ENCODE data around the gene PTPRD.

The PTPRD gene

DNA sequence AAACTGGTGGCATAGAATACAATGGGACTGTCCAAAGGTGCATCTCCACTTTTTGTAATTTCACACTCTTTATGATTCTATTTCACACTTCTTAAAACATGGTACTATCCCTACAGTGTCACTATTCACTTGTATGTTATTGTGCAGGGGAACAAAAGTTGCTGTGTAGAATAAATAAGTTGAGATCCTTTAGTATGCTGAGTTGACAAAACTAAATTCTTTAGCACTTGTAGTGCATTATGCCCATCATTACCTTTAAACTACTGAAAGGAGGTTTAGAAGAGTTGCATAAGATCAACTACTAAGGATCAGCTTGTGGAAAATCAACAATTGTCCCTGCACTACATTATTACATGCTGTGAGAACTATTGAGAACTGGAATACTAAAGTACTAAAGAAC is 1380.9 kb downstream of the PTPRD start:
- no peak for DNase-seq

DNA sequence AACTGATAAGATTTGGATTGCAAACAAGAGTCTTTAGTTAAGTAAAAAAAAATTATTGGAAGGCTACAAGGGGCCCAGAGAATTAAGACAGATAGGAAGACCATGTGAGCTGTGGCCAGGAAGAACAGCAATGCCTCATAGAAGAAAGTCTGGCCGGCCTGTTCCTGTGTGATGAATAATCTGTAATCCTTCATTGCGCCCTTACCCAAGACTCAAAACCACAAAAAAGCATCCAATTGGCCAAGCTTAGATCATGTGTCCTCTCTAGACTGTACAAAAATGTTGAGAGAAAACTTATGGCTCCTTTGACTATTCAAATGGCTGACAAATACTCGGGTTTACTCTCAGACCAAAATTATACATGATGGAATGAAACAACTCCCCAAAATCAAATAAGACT is 1383.5 kb downstream of the PTPRD start:
- DNase-seq, result no peak

DNA sequence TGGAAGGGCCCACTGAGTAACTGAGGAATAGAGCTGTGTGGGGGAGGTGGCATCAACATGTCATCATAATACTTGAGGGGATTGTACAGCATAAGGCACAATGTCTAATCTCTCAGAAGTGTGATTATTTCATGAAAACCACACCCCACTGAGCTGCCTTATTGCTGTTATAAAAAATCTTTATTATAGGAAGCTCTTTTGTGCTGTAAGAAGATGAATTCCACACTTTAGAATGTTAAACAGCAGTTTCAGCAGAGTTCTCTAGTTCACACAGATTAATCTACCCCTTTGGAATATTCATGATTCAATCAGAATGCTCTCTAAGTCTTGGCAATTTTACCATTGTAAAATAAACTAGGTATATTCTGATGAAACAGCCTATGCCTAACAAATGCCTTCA is 1389.6 kb downstream of the PTPRD start:
- DNase-seq, result no peak

DNA sequence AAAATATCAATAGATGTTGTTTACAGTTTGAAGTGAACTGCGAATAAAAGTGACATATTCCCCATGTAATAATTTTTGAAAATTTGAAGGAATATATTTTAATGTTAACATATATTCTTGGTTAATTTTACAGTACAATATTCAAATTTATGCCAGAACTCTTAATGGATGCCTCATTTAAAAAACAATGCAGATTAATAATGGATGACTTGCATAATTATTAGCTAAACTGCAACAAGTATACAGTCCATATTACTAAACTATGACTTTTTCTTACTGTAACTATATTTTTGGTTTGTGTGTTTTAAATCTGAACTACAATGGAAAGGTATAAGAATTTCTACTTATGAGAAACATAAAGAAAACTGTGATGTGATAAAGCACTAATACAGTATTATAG is 1390.1 kb downstream of the PTPRD start:
- DNase-seq, result no peak

DNA sequence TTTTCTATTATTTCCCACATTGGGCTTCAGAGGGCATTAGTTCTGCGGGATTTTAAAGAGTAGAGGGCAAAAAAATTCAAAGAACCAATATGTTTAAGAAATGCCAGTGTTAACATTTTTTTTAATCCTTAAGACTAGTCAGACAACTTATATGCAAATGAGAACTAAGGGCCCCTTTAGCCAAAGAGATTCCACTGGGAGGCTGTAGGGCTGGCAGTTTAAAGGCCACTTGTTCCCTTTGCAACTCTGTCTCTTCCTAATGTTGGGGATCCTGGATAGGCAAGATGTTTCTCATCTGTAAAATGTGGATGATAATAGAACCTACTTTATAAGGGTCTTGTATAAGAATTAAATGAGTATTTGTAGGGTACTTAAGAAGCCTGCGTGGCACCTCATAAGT is 1395.9 kb downstream of the PTPRD start:
- no peak for DNase-seq

DNA sequence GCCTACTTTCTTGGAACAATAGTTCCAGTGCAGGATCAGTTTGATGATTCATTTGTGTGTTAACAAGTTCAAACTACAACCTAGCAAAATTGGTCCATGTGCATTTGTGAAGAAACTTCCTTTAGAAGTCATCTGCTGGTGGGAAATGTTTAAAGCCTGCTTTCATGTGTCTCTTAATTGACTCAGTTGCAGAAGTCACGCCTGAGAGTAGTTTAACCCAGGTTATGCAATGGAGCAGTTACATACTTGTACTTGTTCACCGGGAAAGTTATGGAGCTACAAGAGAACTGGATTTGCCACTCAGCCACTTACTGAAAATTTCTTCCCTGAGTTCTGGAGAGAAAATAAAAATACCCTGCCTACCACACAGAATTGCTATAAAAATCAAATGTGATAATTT is 1397.8 kb downstream of the PTPRD start:
- DNase-seq, result no peak

DNA sequence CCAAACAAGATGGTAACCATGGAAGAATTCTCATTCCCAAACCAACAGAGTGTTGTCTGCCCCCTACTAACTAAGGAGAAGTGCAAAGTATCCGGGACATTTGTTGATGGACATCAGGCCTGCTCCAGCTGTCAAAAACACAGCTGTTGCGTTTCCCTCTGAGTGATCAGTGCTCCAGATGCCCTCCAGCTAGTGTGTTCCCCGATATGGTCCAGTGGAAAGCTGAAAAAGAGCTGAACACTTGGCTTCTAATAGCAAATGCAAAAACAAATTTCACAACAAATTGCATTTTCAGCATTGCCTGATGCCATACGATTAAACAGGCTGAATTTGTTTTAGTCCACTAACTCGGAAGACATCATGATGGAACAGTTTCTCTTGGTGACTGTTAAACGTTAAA is 1398.7 kb downstream of the PTPRD start:
- no peak for DNase-seq

DNA sequence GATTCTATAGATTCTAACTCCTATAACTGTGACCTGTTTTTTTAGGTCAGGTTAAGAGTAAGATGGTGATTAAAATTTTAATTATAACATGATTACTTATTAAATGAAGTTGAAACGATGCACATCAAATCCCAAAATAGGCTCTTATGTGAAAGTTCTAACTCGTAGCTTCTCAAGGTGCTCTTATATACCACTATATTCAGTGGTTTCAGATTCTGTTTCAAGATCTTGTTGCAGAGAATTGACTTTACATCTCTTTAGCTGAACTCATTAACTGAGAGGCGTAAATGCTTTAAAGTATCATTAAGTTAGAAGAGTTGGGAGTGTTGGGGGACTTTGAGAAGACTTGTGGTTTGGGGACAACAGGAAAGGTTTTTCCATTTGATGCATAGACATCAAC is 1399.8 kb downstream of the PTPRD start:
- no peak for DNase-seq

DNA sequence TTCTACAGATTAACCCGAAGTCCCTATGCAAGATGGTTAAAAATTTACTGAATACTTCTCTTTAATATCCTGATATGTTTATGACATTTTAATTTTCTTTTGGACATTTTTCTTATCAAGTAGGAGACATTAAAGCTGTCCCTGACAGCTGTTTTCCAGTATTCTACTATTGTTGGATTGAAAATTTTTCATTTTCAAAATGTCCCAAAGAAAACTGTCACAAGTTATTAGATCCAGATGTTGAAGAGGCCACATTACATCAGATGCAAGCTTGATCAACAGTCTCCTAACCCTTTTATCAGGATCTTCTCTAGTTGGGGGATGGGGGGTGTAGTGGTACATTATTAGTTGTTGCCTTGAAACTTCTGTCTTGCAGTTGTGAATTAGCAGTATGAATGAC is 1410.5 kb downstream of the PTPRD start:
- no peak for DNase-seq

DNA sequence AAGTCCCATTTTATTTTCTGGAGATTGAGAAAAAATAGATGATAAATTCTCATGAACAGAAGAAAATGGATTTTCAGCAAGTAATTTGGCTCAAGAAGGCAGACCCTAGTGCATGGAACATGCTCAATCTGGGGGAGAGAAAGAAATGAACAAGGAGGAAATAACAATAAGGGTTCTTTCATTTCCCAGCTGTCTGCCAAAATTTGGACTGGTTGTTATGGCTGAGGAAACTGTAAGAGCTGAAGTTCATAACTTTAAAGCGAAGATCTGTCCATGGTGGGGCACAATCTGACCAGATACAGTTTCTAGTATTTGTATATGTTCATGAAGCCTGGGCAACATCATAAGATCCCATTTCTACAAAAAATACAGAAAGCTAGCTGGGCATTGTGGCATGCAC is 1426.7 kb downstream of the PTPRD start:
- DNase-seq, result no peak

DNA sequence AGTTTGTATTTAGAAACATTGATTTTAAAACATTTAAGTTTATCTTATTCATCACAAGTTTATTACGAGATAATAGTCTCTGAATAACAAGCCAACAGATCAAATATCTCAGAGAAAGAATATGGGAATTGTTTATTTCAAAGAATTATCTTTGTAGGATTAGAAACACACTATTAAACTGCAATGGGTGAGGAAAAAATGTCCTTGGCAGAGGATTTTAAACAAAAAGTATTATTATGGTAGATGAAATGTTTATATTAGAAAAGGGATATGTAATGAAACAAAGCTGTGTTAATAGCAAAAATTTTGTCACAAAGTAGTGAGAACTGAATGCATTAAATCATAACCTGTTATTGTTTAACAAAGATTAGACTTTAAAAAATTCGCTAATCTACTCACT is 1430.4 kb downstream of the PTPRD start:
- no peak for DNase-seq

DNA sequence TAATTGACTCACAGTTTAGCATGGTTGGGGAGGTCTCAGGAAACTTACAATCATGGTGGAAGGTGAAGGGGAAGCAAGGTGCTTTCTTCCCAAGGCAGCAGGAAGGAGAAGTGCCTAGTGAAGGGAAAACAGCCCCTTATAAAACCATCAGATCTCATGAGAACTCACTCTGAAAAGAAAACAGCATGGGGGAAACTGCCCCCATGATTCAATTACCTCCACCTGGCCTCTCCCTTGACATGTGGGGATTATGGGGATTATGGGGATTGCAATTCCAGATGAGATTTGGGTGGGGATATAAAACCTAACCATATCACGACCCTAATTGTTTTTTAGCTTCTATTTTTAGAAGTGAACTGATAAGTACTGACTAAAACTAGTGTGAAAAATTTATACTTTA is 1435.7 kb downstream of the PTPRD start:
- no peak for DNase-seq

DNA sequence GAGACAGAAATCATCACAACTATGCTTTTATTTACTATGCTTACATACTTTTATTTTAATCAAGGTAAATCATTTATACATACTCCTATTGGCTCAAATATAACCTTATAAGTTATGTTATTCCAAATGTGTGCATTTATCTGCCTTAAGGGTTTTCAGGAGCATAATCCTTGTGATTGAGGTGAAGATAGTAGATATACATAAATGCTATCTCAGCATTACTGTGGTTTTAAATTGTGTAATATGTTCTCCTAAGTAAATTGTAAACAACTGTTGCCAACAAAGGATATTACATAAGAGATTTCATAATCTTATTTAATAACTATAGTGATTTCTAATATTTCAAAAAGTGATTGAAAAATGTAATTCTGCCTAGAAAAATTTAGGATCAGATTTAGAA is 1438.4 kb downstream of the PTPRD start:
- no peak for DNase-seq

DNA sequence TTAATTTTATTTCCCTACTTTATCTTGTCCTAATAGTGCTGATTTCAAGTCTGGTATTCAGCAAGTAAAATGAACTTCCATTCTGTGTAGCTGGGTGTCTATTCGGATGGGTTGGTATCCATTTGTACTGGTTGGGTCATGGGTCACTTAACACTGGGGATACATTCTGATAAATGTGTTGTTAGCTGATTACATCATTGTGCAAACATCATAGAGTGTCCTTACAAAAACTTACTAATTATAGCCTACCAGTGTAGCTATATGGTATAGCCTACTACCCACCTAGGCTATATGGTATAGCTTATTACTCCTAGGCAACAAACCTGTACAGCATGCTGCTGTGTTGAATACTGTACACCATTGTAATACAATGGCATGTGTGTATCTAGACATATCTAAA is 1439.5 kb downstream of the PTPRD start:
- DNase-seq, result no peak

DNA sequence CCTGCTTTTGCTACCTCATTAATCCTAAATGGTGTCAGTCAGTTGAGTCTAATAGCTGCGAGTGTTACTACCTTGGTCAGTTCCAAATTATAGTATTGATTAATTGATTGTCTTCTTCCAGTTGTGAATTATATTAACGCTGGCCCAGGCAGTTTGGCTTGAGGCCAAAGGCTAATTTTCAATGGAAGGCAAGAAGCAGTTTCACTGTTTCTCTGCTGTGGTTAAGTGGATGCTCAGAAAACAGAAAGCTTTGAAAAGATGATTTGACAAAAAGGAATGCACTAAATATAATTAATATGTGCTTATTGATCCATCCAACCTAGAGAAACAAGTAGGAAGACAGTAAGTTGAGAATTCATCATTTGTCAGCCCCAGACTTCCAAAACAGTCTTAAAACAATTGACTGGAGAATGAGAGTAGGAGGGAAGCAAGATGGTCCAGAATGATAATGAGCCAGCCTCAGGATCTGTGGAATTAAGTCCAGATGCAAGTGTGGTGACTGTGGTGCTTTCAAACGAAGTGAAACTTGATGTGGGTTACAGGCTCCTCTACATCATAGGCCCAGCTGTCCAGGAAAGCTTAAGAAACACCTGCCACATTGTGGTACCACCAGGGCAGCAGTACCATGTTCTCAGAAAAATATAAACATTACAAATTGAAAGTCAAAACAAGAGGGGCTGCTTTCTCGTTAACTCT is 1442.2 kb downstream of the PTPRD start:
- no peak for DNase-seq

DNA sequence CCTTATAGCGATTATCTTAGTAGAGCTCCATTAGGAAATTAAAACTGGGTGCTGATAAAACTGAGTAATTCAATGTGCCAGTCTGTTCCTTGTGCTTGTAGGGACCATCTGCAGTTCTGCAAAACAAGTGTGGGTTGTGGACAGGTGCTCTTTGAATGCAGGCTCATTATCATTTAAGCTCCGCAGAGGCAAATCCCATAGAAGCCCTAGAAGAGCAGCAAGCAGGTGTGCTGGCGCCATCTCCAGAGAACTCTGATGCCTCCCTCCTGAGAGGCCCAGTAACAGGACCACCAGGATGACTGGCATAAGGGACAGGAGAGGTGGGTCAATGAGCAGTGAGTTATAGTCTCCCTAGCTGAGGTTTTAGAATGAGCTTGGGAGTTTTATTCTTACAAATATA is 1470.8 kb downstream of the PTPRD start:
- no peak for DNase-seq

DNA sequence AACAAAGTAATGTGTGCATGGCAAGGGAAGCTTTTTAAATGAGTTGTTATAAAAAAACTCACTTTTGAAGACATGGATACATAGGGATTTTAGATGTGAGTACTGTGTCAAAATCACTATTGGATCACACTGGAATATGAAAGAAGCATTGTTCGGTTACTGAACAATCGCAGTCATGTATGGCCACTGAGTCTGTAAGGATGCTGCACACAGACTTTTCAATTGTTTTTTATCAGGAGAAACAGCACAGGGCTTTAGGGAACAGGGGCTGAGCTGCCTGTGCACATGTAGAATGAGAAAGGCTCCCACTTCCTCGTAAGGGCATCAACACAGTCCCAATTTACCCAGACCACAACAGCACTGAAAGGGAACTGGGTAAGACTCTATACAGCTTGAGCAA is 1479.3 kb downstream of the PTPRD start:
- no peak for DNase-seq

DNA sequence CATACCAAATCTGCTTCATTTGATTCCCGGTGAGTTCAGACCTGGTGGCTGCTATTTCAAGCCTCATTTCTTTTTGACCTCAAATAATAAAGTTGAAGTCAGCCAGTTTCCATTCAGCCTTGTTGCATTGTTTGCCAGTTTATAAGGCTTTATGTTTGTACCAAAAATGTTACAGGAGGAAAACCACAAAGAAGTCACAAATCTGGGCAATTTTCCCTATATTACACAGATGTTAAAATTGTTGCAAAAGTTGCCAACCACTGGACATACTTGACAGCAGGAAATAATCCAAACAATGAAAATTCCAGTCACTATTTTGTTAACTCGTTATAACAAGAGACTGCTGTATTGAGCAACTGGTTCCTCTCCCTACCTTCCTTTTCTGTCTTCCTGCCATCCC is 1488.2 kb downstream of the PTPRD start:
- DNase-seq, result no peak

DNA sequence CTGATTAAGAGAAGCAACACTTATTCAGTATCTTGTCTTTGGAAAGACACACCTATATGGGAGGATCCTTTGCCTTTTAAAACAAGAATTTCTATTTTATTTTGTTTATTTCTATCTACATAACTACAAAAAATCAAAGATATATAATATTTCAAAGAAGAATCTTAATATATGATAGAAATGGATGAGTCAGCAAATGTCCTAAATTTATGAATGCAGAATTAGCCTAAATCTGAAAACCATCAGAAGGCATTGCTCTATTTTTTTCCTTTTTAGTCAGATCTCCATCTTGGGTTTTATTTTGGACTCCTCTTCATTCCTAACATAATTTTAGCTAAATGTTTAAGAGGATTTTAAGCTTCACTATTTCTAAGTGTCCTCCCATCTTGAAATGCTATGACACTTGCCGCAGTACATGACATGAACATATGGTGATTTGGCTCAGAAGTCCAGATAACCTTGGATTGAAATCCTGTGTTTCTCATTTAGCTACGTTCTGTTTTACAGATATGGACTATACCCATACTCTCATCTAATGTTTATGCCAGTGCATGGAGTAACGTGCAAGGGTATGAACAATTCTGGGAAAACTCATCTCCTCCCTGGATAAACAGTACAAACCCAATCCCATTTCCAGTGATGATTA is 1490.4 kb downstream of the PTPRD start:
- no peak for DNase-seq

DNA sequence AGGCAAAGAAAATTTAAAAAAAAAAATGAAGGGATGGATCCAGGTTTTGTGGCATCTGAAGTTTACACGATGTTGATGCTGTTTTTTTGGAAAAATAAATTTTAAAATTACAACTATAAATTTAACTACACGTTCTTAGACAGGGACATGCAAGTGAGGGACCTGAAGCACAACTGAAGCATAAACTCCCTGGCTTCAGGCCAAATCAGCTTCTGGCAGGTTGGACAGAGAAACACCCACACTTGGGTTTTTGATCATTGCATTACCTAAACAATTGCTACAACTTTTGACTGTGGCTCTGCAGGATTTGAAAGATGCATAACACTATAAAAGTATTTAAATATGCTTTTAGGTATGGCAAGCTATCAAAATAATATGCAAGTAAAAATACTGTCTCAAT is 1494.9 kb downstream of the PTPRD start:
- DNase-seq, result no peak

DNA sequence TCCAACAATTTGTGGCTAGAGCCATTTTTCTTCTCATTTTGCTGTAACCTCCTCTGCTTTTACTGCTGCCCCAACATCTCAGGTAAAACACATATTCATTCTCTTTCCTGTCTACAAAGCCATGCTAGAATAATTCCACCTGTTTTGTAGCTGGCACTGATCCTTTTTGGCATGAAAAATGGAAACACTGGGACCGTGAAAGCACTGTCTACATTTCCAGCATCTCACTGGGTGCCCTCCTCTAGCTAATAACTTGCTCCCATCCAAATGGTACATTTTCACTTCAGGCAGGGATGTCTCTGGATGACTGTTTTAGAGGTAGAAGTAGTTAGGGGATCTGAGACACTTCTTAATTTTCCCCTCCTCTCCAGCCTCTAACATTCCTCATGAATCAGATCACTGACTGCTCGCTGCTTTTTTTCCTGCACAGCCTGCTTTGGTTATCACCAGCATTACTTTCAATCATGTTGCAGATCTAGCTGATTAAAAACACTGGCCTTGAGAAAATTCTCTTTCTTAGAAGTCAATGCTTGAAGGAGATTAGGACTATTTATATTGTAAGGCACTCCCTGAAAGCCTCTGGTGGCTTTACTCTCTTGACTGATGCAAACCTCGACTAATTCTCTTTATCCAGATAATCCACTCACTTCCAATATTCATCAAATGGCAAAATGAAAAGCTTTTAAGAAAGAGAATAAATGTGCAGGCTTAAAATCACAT is 1500.6 kb downstream of the PTPRD start:
- no peak for DNase-seq

DNA sequence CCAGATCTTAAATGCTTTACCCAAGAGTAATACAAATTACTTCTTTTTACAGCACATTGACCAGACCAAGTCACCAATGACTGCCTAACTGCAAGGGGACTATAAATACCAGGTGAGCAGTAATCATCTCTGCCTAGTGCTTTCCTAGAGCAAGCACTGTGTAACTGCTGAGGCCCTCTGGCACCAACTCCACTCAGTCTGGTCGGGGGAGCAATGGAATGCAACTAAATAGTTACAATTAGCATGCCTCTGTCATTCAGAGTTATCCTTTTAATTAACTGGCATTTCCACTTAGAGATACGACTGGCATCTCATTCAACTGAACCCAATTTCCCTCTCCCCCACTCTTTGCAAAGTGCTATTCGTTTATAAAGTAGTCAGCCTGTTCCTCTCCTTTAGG is 1504.2 kb downstream of the PTPRD start:
- DNase-seq, result no peak

DNA sequence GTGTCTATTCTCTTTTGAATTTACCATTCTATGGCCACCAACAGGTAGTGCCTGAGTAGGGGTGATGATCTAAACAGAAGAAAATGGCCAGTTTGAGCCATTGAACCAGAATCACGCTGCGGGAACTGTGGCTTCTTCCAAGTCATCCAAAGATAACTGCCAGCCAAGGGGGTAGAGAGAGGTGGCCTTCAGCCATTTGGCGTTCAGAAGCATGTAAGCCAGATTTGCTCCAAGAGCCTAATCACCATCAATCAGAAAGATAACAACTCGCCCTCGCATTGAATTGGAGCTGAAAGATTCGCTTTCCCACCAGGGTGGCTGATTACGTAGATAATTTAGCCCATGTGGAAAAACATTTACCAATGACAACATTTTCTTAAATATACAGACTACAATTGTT is 1510.5 kb downstream of the PTPRD start:
- DNase-seq, result no peak

DNA sequence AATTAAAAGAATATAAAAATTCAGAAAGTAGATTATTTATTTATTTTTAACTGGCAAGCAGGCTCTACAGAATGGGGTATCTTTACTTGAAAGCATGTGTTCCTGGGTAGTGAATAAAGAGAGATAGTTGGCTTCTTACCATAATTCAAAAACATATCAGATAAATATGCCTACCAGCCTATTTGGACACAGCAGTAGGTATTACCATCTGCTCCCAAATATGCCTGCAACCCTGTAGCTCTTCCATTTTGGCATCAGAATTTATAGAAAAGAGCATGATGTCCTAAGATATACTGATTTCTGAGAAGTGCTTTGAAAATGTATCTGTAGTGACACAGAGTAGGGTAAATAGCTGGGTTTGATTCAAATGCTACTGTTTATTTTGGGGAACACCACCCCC is 1512.7 kb downstream of the PTPRD start:
- no peak for DNase-seq

DNA sequence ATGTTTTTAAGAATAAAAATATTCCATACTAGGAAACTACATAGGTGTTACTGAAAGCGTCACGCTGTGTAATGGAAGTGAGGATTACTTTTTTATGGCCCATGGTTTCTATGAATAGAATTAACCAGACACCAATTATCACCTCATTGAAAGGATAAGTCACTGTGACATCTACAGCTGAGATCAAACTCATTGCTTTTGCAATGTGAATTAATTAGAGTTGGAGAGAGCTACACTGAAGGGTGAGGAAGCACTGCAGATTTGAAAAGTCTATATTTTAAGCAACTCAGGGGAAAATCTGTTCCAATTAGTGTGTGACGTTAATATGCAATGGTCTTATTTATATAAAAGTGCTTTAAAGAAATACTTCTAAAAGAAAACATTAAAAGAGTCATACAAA is 1513.2 kb downstream of the PTPRD start:
- DNase-seq, result no peak
